Transverse colon (tissue), 4 donors: Measurements from ENCODE around the gene GGN.

ENCODE experiments used
- CTCF ChIP-seq, 5 experiments: fragments of 200-600 bp in 3 of 5; fragments of 450-650 bp in 2 of 5; sonication (generic) in 3 of 5; IDR thresholded peaks; 1 replicate in 2 of 5; 2 replicates in 3 of 5; pipeline ENCODE4 v1.5.1; 2016 to 2017; ENCODE audit warnings: antibody characterized with exemption in 5 of 5, inconsistent platforms in 3 of 5, mild to moderate bottlenecking in 2 of 5, moderate library complexity in 1 of 5
- POLR2AphosphoS5 ChIP-seq, 3 donors: sonication (generic); formaldehyde crosslinking; IDR thresholded peaks; one replicate each; pipeline ENCODE4 v1.6.1; 2016; ENCODE audit warnings: antibody characterized with exemption in 3 of 3

- no peak for TF ChIP-seq POLR2AphosphoS5 (IDR thresholded peaks at IDR 0.05)
- no peak for TF ChIP-seq CTCF (IDR thresholded peaks at IDR 0.05)
These were observed 1.5 kb upstream of the GGN start for GRCh38 chr19:38389101-38389925.
